GM19240 (cell line): ENCODE measurements around the gene GAST.
A peak's percentile ranks its signal among the peaks of the same experiment; 100 is the strongest.
"Not testable (repeated sequence)": the region's sequence is repeated elsewhere in the genome, so short reads cannot be mapped to it uniquely, and the experiment has no call there.

Source experiments
- DNase-seq: peaks from one replicate; pipeline ENCODE4 v3.0.0; 2011; ENCODE audit warnings: low spot score; ENCODE audit not compliant: insufficient read length

Gene GAST

GRCh38 chr17:41683441-41684007 lies 28.6 kb upstream of the GAST start:
- no peak for DNase-seq

- DNase-seq = no peak
Measured at GRCh38 chr17:41684035-41684434, 28.1 kb upstream of the GAST start.

GRCh38 chr17:41685753-41686152 lies 26.4 kb upstream of the GAST start:
- not testable (repeated sequence) for DNase-seq

- DNase-seq = no peak
Measured at GRCh38 chr17:41686281-41686680, 25.9 kb upstream of the GAST start.

GRCh38 chr17:41687828-41688640 lies 24.1 kb upstream of the GAST start:
- no peak for DNase-seq

GRCh38 chr17:41688641-41689496 lies 23.3 kb upstream of the GAST start, which contains the start of gene EIF1:
EIF1 (plus strand) TSS chr17:41688885; CDS start chr17:41689039, 154 bp downstream.
- DNase-seq = peak; percentile 76

- no peak for DNase-seq
Measured at GRCh38 chr17:41689497-41690299, 22.4 kb upstream of the GAST start.

- no peak for DNase-seq
Measured at GRCh38 chr17:41690497-41690896, 21.6 kb upstream of the GAST start.

- no peak for DNase-seq
Measured at GRCh38 chr17:41691031-41691777, 20.9 kb upstream of the GAST start.

- no peak for DNase-seq
Measured at GRCh38 chr17:41692722-41693521, 19.2 kb upstream of the GAST start.

GRCh38 chr17:41695134-41695661 lies 16.9 kb upstream of the GAST start:
- no peak for DNase-seq

- DNase-seq = peak; percentile 75
Measured at GRCh38 chr17:41695954-41696757, 16.0 kb upstream of the GAST start.

- no peak for DNase-seq
Measured at GRCh38 chr17:41697122-41697962, 14.8 kb upstream of the GAST start.

GRCh38 chr17:41700843-41701242 lies 11.3 kb upstream of the GAST start:
- not testable (repeated sequence) for DNase-seq

- no peak for DNase-seq
Measured at GRCh38 chr17:41702712-41703111, 9.4 kb upstream of the GAST start.

- DNase-seq = no peak
Measured at GRCh38 chr17:41705271-41705991, 6.7 kb upstream of the GAST start.
